Karpas-422 (cell line): Measurements from ENCODE around the gene ST7L. TPM values are rescaled to one million over a fixed set of nuclear protein-coding genes. Genes with fewer than 3 reads are reported as not detected.

Experiments
- DNase-seq: peaks from one replicate; pipeline ENCODE4 v3.0.0-alpha.2; 2015
- H2AFZ ChIP-seq: fragments of 200-600 bp; sonication (generic); 2 replicates; pipeline ENCODE4 v1.6.1; 2014; ENCODE audit warnings: antibody characterized with exemption, low read length, mixed read lengths
- H3K27ac ChIP-seq: fragments of 200-600 bp; sonication (generic); 2 replicates; pipeline ENCODE4 v1.5.1; 2014; ENCODE audit warnings: mild to moderate bottlenecking, low read length, moderate library complexity
- H3K27me3 ChIP-seq: fragments of 200-600 bp; sonication (generic); 2 replicates; pipeline ENCODE4 v1.6.1; 2014; ENCODE audit warnings: low read length, mixed read lengths
- H3K36me3 ChIP-seq: fragments of 200-600 bp; sonication (generic); 2 replicates; pipeline ENCODE4 v1.6.1; 2014; ENCODE audit warnings: low read length, mixed read lengths; ENCODE audit not compliant: insufficient read depth
- H3K4me1 ChIP-seq: fragments of 200-600 bp; sonication (generic); 2 replicates; pipeline ENCODE4 v1.6.1; 2014; ENCODE audit warnings: mild to moderate bottlenecking, low read length, mixed read lengths
- H3K4me2 ChIP-seq: fragments of 200-600 bp; sonication (generic); 2 replicates; pipeline ENCODE4 v1.6.1; 2014; ENCODE audit warnings: low read length, low read depth, mild to moderate bottlenecking; ENCODE audit not compliant: poor library complexity, severe bottlenecking
- H3K4me3 ChIP-seq: fragments of 200-600 bp; sonication (generic); 2 replicates; pipeline ENCODE4 v1.5.1; 2014; ENCODE audit warnings: mild to moderate bottlenecking, antibody characterized with exemption, low read length, mixed read lengths
- H3K79me2 ChIP-seq: fragments of 200-600 bp; sonication (generic); 2 replicates; pipeline ENCODE4 v1.6.1; 2014; ENCODE audit warnings: mild to moderate bottlenecking, low read length, mixed read lengths
- H3K9ac ChIP-seq: fragments of 200-600 bp; sonication (generic); 2 replicates; pipeline ENCODE4 v1.6.0; 2014; ENCODE audit warnings: low read length
- H3K9me2 ChIP-seq: fragments of 200-600 bp; sonication (generic), shearing (Covaris generic); replicated peaks from 2 replicates; pipeline ENCODE4 v1.6.0; 2014; ENCODE audit warnings: mild to moderate bottlenecking, low read length, moderate library complexity; ENCODE audit not compliant: insufficient read depth
- H3K9me3 ChIP-seq: fragments of 300-700, 200-600 bp; sonication (generic); 2 replicates; pipeline ENCODE4 v1.6.1; 2014; ENCODE audit warnings: low read length, mixed read lengths
- H4K20me1 ChIP-seq: fragments of 200-600 bp; sonication (generic); 2 replicates; pipeline ENCODE4 v1.6.1; 2014; ENCODE audit warnings: mild to moderate bottlenecking, antibody characterized with exemption, low read length, low read depth; ENCODE audit not compliant: insufficient read depth
- total RNA-seq: library from RNA; depleted of rRNA; stranded (reverse); fragments of >200 nt; shearing (Covaris generic); gene quantifications from 2 replicates; pipeline ENCODE4 v1.2.3, GENCODE V29; 2014; ENCODE audit warnings: low replicate concordance

ST7L gene
- total RNA-seq, 1 experiment from 2014 or later: 14.4 TPM

DNA sequence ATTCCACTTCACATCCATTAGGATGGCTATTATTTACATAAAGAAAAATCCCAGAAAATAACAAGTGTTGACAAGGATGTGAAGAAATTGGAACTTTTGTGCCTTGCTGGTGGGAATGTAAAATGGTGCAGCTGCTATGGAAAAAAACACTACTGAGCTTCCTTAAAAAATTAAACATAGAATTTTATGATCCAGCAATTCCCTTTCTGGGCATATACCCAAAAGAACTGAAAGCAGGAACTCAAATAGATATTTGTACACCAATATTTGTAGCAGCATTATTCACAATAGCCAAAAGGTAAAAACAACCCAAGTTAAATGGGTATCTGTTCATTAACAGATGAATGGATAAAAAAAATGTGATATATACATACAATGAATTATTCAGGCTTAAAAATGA is 64.5 kb downstream of the ST7L start:
- H4K20me1 ChIP-seq: no peaks in the 10 kb centered on the region
- no peaks in the 10 kb centered on the region for H3K27me3 ChIP-seq
- H3K9me2 ChIP-seq: no peaks in the 10 kb centered on the region
- H3K9ac ChIP-seq: no peak overlapping the region
- DNase-seq: no peak
- H3K4me2 ChIP-seq: no peak overlapping the region
- H3K9me3 ChIP-seq: no peaks in the 10 kb centered on the region
- no peak overlapping the region for H3K4me3 ChIP-seq
- no peaks in the 10 kb centered on the region for H3K36me3 ChIP-seq
- no peak overlapping the region for H3K27ac ChIP-seq
- no peak overlapping the region for H2AFZ ChIP-seq
- H3K79me2 ChIP-seq: no peaks in the 10 kb centered on the region
- H3K4me1 ChIP-seq: no peaks in the 10 kb centered on the region

DNA sequence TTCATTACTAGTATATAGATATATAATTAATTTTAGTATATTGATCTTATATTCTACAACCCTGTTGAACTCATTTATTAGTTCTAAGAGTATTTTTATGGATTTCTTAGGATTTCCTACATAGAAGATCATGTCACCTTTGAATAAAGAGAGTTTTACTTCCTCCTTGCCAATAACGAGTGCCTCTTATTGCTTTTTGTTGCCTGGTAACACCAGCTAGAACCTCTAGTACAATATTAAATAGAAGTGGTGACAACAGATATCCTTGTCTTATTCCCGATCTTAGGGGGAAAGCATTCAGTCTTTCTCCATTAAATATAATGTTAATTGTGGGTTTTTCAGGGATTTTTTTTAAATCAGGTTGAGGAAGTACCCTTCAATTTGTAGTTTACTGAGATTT is 69.4 kb downstream of the ST7L start:
- Histone ChIP-seq H3K9me2 (no peaks in the 10 kb centered on the region), H3K9me3 (no peaks in the 10 kb centered on the region), H3K27me3 (no peaks in the 10 kb centered on the region), H2AFZ (no peak overlapping the region), H3K27ac (no peak overlapping the region), H3K36me3 (no peaks in the 10 kb centered on the region), H4K20me1 (no peaks in the 10 kb centered on the region), H3K4me1 (no peaks in the 10 kb centered on the region), H3K4me2 (no peak overlapping the region), H3K79me2 (no peaks in the 10 kb centered on the region), H3K4me3 (no peak overlapping the region), H3K9ac (no peak overlapping the region)
- DNase-seq: no peak

DNA sequence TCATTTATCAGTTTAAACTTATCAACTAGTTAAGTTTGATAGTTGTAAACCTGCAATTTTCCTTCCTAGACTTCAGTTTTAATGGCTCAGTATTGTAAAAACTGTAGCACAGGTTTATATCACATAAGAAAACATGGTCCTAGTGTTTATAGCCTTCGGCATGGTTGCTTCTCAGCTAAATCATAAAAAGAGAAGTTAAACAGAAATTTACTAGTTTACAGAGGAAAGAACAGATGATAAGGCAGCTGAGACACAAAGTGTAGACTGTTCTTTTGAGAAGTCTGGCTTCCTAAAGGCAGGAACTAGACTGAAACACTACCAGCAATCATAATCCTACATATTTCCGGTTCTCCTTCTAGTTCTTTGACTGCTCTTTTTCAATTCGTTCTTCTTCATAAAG is 70.4 kb downstream of the ST7L start:
- Histone ChIP-seq H2AFZ (no peak overlapping the region), H3K79me2 (no peaks in the 10 kb centered on the region), H4K20me1 (no peaks in the 10 kb centered on the region), H3K27me3 (no peaks in the 10 kb centered on the region), H3K4me2 (no peak overlapping the region), H3K9me3 (no peaks in the 10 kb centered on the region), H3K4me1 (no peaks in the 10 kb centered on the region), H3K36me3 (no peaks in the 10 kb centered on the region), H3K9me2 (no peaks in the 10 kb centered on the region), H3K4me3 (no peak overlapping the region), H3K9ac (no peak overlapping the region), H3K27ac (no peak overlapping the region)
- DNase-seq: no peak

DNA sequence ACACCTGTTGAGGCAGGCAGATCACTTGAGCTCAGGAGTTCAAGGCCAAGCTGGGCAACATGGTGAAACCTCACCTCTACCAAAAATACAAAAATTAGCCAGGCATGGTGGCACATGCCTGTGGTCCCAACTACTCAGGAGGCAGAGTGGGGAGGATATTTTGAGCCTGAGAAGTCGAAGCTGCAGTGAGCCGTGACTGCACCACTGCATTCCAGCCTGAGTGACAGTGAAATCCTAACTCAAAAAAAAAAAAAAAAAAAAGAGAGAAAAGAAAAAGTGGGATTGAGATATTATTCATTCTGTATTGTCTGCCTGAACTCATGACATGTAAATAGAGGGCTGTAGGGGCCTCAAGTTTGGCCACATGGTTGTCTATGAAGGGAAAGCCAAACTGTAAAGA is 72.9 kb downstream of the ST7L start:
- H3K4me3 ChIP-seq: no peak overlapping the region
- H3K36me3 ChIP-seq: no peaks in the 10 kb centered on the region
- no peak for DNase-seq
- H2AFZ ChIP-seq: no peak overlapping the region
- no peaks in the 10 kb centered on the region for H3K9me2 ChIP-seq
- no peaks in the 10 kb centered on the region for H3K9me3 ChIP-seq
- H3K27me3 ChIP-seq: no peaks in the 10 kb centered on the region
- H3K4me2 ChIP-seq: no peak overlapping the region
- H3K79me2 ChIP-seq: no peaks in the 10 kb centered on the region
- H3K9ac ChIP-seq: no peak overlapping the region
- H3K27ac ChIP-seq: no peak overlapping the region
- H4K20me1 ChIP-seq: no peaks in the 10 kb centered on the region
- H3K4me1 ChIP-seq: no peaks in the 10 kb centered on the region

DNA sequence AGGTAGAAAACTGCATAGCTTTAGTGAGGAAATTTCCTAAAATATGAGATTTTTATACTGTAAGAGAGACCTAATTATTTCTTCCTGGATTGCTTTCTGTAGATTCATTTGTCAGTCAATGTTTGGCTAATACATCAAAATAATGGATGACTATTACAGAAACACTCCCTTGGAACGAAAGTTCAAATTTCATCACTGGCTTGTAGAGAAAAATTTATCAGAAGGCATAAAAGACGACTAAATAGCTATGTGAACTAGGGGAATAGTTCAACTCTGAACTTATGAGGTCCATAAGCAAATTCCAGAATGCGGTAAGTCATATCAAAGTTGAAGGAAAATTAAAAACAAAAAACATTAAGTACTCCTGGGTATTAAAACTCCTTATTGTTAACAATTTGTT is 74.2 kb downstream of the ST7L start:
- no peak overlapping the region for H3K9ac ChIP-seq
- no peak for DNase-seq
- H3K27me3 ChIP-seq: no peaks in the 10 kb centered on the region
- H3K36me3 ChIP-seq: no peaks in the 10 kb centered on the region
- H3K9me3 ChIP-seq: no peaks in the 10 kb centered on the region
- no peak overlapping the region for H3K4me3 ChIP-seq
- no peak overlapping the region for H2AFZ ChIP-seq
- H3K79me2 ChIP-seq: no peaks in the 10 kb centered on the region
- no peaks in the 10 kb centered on the region for H4K20me1 ChIP-seq
- H3K27ac ChIP-seq: no peak overlapping the region
- no peaks in the 10 kb centered on the region for H3K4me1 ChIP-seq
- H3K9me2 ChIP-seq: no peaks in the 10 kb centered on the region
- H3K4me2 ChIP-seq: no peak overlapping the region

DNA sequence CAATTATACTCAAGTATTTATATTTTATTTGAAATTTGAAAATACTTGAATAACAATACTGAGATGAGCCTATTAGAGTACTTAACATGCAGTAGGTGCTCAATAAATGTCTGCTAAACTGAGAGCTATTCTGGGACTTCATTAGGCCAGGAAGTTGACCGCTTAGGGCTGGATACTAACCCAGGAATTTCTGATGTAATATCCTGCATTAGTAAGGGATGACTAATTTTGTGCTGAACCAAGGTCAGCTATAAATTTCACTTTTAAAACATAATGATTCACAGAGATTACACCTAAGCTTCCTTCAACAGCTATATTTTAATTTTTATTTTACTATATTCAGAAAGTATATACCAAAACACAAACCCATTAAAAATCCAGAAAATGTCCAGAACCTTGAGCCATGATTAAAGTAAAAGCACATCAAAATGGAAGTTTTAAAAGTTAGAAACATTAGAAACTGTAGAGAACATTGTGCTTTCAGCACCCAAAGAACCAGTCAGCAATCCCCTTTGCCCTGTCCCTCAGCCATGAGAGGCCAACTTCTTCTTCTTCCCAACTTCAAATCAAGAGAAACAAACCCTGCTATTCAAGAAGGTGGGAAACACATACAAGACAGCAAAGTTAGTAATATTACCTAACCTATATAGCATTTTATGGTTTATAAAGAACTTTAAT is 74.8 kb downstream of the ST7L start:
- no peak overlapping the region for H2AFZ ChIP-seq
- H3K27ac ChIP-seq: no peak overlapping the region
- H3K9me2 ChIP-seq: no peaks in the 10 kb centered on the region
- H3K79me2 ChIP-seq: no peaks in the 10 kb centered on the region
- H3K36me3 ChIP-seq: no peaks in the 10 kb centered on the region
- H3K4me3 ChIP-seq: no peak overlapping the region
- H3K4me2 ChIP-seq: no peak overlapping the region
- no peaks in the 10 kb centered on the region for H3K4me1 ChIP-seq
- no peak for DNase-seq
- H3K9ac ChIP-seq: no peak overlapping the region
- H3K27me3 ChIP-seq: no peaks in the 10 kb centered on the region
- no peaks in the 10 kb centered on the region for H4K20me1 ChIP-seq
- no peaks in the 10 kb centered on the region for H3K9me3 ChIP-seq

DNA sequence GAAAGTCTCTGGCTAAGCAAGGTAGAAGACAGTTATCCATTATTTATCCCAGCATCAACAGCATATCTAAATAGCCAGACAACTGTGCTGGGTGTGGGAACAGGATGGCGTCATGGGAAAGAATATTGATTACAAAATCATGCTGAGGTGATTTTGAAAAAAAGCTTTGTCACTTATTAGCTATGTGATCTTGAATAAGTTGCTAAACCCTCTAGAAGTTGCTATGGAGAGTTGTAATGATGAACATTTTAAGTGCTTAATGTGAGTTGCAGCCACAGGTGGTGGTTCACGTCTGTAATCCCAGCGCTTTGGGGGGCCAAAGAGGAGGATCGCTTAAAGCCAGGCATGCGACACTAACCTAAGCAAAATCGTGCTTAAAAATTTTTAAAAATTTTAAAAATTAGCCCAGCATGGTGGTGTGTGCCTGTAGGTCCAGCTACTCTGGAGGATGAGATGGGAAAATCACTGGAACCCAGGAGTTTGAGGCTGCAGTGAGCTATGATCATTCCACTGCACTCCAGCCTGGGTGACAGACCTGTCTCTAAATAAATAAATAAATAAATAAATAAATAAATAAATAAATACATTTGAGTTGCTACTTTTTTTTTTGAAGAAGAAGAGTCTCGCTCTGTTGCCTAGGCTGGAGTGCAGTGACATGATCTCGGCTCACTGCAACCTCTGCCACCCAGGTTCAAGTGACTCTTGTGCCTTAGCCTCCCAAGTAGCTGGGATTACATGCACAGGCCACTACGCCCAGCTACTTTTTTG is 76.6 kb downstream of the ST7L start:
- H3K4me1 ChIP-seq: no peaks in the 10 kb centered on the region
- H3K27ac ChIP-seq: no peak overlapping the region
- no peaks in the 10 kb centered on the region for H3K79me2 ChIP-seq
- H4K20me1 ChIP-seq: no peaks in the 10 kb centered on the region
- no peak overlapping the region for H3K9ac ChIP-seq
- H3K36me3 ChIP-seq: no peaks in the 10 kb centered on the region
- no peaks in the 10 kb centered on the region for H3K9me2 ChIP-seq
- H3K9me3 ChIP-seq: no peaks in the 10 kb centered on the region
- no peak for DNase-seq
- H3K27me3 ChIP-seq: no peaks in the 10 kb centered on the region
- no peak overlapping the region for H3K4me3 ChIP-seq
- H2AFZ ChIP-seq: no peak overlapping the region
- no peak overlapping the region for H3K4me2 ChIP-seq

DNA sequence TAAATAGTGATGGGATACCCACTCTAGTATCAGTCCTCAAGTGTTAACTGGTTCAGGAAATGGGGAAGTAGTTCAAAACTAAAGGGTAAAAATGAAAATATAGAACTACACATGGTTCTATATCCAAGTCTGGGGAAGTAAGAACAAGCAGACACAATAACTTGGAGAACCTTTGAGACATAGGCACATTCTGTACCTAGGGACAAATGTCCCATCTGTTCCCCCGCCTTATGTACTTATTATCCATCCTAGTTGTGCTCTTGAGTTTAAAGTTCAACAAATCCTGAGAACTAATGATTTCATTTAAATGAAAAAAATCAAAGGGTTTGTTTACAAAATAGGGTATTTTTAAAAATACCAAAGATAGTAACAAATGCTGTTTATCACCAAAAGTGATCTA is 77.6 kb downstream of the ST7L start:
- Histone ChIP-seq H3K36me3 (no peaks in the 10 kb centered on the region), H4K20me1 (no peaks in the 10 kb centered on the region), H3K9me3 (no peaks in the 10 kb centered on the region), H3K9ac (no peak overlapping the region), H3K4me1 (no peaks in the 10 kb centered on the region), H3K27me3 (no peaks in the 10 kb centered on the region), H2AFZ (no peak overlapping the region), H3K4me3 (no peak overlapping the region), H3K27ac (no peak overlapping the region), H3K79me2 (no peaks in the 10 kb centered on the region), H3K4me2 (no peak overlapping the region), H3K9me2 (no peaks in the 10 kb centered on the region)
- DNase-seq: no peak
